ENCODE measurements around the gene FOXN3. TPM values are rescaled to one million over a fixed set of nuclear protein-coding genes. Genes with fewer than 3 reads are reported as not detected.
A peak's percentile ranks its signal among the peaks of the same experiment; 100 is the strongest.

FOXN3 gene
- total and polyA plus RNA-seq, 2 donors (not counting 3 experiments of a cell fraction or from before 2014, with no cell fraction given): 16.9 to 41.8 TPM

DNA sequence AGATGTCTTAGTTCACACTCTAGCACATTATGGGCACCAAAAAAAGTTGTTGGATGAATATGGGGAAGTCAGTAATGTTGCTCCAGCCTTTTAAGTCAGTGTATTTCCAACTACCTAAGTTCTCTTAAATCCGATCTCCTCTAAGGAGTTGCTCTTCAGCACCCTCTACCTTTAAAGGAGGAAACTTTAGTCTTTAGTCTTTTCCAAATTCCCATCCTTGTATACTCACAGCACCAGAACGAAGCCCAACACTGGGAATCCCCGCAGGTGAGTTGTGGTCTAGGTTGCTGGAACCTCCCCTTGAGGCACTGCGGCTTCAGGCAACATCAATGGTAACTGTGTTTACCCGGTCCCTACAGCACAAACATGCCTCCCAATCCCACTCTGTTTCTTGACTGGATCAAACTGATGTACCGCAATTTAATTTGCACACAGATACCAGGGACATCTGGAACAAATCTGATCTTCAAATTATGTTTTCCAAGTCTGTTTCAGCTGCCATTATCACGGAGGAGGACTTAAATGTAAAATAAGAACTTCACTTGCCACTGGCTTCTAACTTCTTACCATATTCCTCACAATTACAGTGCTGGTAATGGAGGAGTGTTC is 179.0 kb downstream of the FOXN3 start:
- Histone ChIP-seq H3K9me3 (replicated peaks; ENCODE audit: control insufficient read depth, insufficient read depth, low read length) (no peaks in the 10 kb centered on the region), H3K9ac (replicated peaks; ENCODE audit: extremely low read depth, insufficient read depth, low read length) (no peak overlapping the region), H2AFZ (ENCODE audit: low read depth, low read length) (no peak overlapping the region), H3K4me3 (replicated peaks in 1 of 3; ENCODE audit: insufficient read depth in 1 of 3, low read depth in 1 of 3, low read length in 3 of 3) (no peak overlapping the region), H3K4me2 (ENCODE audit: insufficient read depth, low read length) (no peak overlapping the region), H3K9me1 (replicated peaks; ENCODE audit: control insufficient read depth, extremely low read depth, insufficient read depth, low read length) (peaks cover 6% of the 10 kb centered on the region), H4K20me1 (replicated peaks; ENCODE audit: control insufficient read depth, extremely low read depth, insufficient read depth, low read length) (peaks cover 5% of the 10 kb centered on the region), H3K79me2 (ENCODE audit: control insufficient read depth, insufficient read depth, low read length) (no peaks in the 10 kb centered on the region), H3K4me1 (ENCODE audit: control insufficient read depth, extremely low read depth, insufficient read depth, low read length) (peaks cover 15% of the 10 kb centered on the region), H3K27me3 (ENCODE audit: control insufficient read depth in 2 of 2, insufficient read depth in 2 of 2, low read length in 2 of 2) (no peaks in the 10 kb centered on the region), H3K36me3 (ENCODE audit: control insufficient read depth in 2 of 2, extremely low read depth in 1 of 2, insufficient read depth in 2 of 2, low read length in 2 of 2) (peaks cover 0 to 2% of the 10 kb centered on the region in 2 experiments), H3K27ac (ENCODE audit: insufficient read depth, low read depth, low read length) (no peak overlapping the region)
- POLR2A ChIA-PET: no interaction called here
- no peak for DNase-seq (ENCODE audit: low read depth, low spot score)
- no TSS peak for BruUV-seq (replicated peaks)
- CTCF ChIA-PET: interaction anchor here (1.9 kb wide), 1 partner anchor 197 kb away, joined by 8 read pairs; no protein-coding TSS in a partner anchor
- peak; percentile 55 for FAIRE-seq
- TF ChIP-seq FOS (IDR thresholded peaks at IDR 0.05; ENCODE audit: borderline replicate concordance, insufficient read depth, low read length): no peak
- no peak for TF ChIP-seq MYC (IDR thresholded peaks at IDR 0.05; ENCODE audit: low read depth, low read length)
- TF ChIP-seq GATA2 (IDR thresholded peaks at IDR 0.05; ENCODE audit: insufficient read depth, insufficient read length, low read depth, low read length): no peak
- TF ChIP-seq, protein P1, sequence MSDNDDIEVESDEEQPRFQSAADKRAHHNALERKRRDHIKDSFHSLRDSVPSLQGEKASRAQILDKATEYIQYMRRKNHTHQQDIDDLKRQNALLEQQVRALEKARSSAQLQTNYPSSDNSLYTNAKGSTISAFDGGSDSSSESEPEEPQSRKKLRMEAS (IDR thresholded peaks at IDR 0.05; ENCODE audit: insufficient read depth, insufficient read length): no peak
- no peak for TF ChIP-seq JUN (IDR thresholded peaks at IDR 0.05; ENCODE audit: borderline replicate concordance, insufficient read depth, insufficient read length, low read depth)
- no peak for TF ChIP-seq EZH2 (IDR thresholded peaks at IDR 0.05; ENCODE audit: borderline replicate concordance, low read depth, low read length, severe bottlenecking)
- no peak for TF ChIP-seq POLR2A (IDR thresholded peaks at IDR 0.05; ENCODE audit: low read depth, low read length)
- TF ChIP-seq, protein P2, sequence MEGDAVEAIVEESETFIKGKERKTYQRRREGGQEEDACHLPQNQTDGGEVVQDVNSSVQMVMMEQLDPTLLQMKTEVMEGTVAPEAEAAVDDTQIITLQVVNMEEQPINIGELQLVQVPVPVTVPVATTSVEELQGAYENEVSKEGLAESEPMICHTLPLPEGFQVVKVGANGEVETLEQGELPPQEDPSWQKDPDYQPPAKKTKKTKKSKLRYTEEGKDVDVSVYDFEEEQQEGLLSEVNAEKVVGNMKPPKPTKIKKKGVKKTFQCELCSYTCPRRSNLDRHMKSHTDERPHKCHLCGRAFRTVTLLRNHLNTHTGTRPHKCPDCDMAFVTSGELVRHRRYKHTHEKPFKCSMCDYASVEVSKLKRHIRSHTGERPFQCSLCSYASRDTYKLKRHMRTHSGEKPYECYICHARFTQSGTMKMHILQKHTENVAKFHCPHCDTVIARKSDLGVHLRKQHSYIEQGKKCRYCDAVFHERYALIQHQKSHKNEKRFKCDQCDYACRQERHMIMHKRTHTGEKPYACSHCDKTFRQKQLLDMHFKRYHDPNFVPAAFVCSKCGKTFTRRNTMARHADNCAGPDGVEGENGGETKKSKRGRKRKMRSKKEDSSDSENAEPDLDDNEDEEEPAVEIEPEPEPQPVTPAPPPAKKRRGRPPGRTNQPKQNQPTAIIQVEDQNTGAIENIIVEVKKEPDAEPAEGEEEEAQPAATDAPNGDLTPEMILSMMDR (IDR thresholded peaks at IDR 0.05; ENCODE audit: extremely low read depth in 1 of 2, insufficient read depth in 1 of 2, low read depth in 1 of 2, low read length in 2 of 2): no peak
- TF ChIP-seq POLR2AphosphoS5 (IDR thresholded peaks at IDR 0.05; ENCODE audit: insufficient read depth, low read depth, low read length): no peak
- intact Hi-C loops (cut with micrococcal nuclease) (no loop called here), dilution Hi-C loops (cut with MboI; ENCODE audit: extremely low pct_ligation_motif_present, low sequenced_read_pairs) (no loop called here)
